ENCODE results near the gene ZNF850. TPM values are rescaled to one million over a fixed set of nuclear protein-coding genes. Genes with fewer than 3 reads are reported as not detected.

ZNF850 gene
- 6.2 and 6.7 TPM in 2 replicates for total RNA-seq

GRCh38 chr19:36772311-36773222, at the start of gene ZNF850:
Gene ZNF850 (minus strand): TSS chr19:36772807. CDS start chr19:36762606, 10,201 bp downstream.

GRCh38 chr19:36687214-36688056, 85.2 kb downstream of the ZNF850 start, which contains the start of gene ZNF567:
Gene ZNF567 (plus strand): TSS chr19:36687612. CDS start chr19:36694868, 7,256 bp downstream.

Other genes with a start within 250 kb of the ZNF850 start
- 9.2 and 15.5 TPM in 2 replicates for gene ZNF260, start 244.5 kb downstream of the ZNF850 start, total RNA-seq
- 8.6 and 11.6 TPM in 2 replicates for gene ZNF529, start 199.5 kb downstream of the ZNF850 start, total RNA-seq
- gene ZNF382, start 167.5 kb downstream of the ZNF850 start, total RNA-seq = 3.8 and 10.7 TPM in 2 replicates
- 11.3 and 12.5 TPM in 2 replicates for gene ZNF461, start 106.0 kb downstream of the ZNF850 start, total RNA-seq
- 5.6 and 5.9 TPM in 2 replicates for gene ZNF567, start 85.2 kb downstream of the ZNF850 start, total RNA-seq
- gene ZNF790, start 65.6 kb upstream of the ZNF850 start, total RNA-seq = 9.2 and 14.4 TPM in 2 replicates
- 1.2 and 1.7 TPM in 2 replicates for gene ZNF345, start 78.1 kb upstream of the ZNF850 start, total RNA-seq
- 3.6 and 4.2 TPM in 2 replicates for gene ZNF829, start 143.5 kb upstream of the ZNF850 start, total RNA-seq
- gene ZNF568, start 143.5 kb upstream of the ZNF850 start, total RNA-seq = 10.4 and 14.4 TPM in 2 replicates

All from regular cardiac myocyte (primary cell).